Ishikawa (cell line): ENCODE data around the gene TMEM30A.

ENCODE experiments used
- CEBPB ChIP-seq: IDR thresholded peaks from 2 replicates; pipeline ENCODE4 v1.6.1; 2012
- CREB1 ChIP-seq: IDR thresholded peaks from 2 replicates; pipeline ENCODE4 v1.6.1; 2012; ENCODE audit warnings: low read depth
- NFIC ChIP-seq: IDR thresholded peaks from 2 replicates; pipeline ENCODE4 v1.6.1; 2012

GRCh38 chr6:75284632-75285282 is at the start of gene TMEM30A:
- no peak for TF ChIP-seq NFIC
- TF ChIP-seq CEBPB: no peak
- no peak; the same call in 1 of the 2 replicates for TF ChIP-seq CREB1
